ENCODE results near the gene EPS8L3. TPM values are rescaled to one million over a fixed set of nuclear protein-coding genes. Genes with fewer than 3 reads are reported as not detected.

The EPS8L3 gene
- total and polyA plus RNA-seq, 2 of the 4 experiments (the other 2 are of a cell fraction): not detected

DNA sequence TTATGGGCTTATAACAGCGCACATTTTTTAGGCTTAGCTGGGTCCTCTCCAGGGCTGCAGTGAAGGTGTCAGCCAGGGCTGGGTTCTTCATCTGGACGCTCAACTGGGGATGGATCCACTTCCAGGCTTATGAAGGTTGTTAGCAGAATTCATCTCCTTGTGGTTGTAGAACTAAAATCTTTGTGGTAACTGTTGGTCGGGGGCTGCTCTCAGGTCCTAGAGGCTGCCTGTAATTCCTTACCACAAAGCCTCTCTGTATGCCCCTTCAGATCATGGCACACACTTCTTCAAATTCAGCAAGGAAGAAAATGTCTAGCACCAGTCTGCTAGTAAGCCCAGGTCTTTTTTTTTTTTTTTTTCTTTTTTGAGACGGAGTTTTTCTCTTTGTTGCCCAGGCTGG, 40.9 kb upstream of the EPS8L3 start:
- Histone ChIP-seq H3K18ac (ENCODE audit: low read depth, low read length) (no peak overlapping the region), H2BK120ac (ENCODE audit: low read depth, low read length) (no peak overlapping the region), H2BK5ac (ENCODE audit: low read depth, low read length, poor library complexity, severe bottlenecking) (no peak overlapping the region), H3K4ac (ENCODE audit: low read depth, low read length) (no peak overlapping the region), H3K56ac (ENCODE audit: extremely low read depth, insufficient read depth, low read length) (no peak overlapping the region), H3K36me3 (ENCODE audit: control insufficient read depth, insufficient read depth, low read length) (no peaks in the 10 kb centered on the region), H3K4me2 (ENCODE audit: low read depth, low read length) (no peak overlapping the region), H4K5ac (ENCODE audit: low read depth, low read length) (no peak overlapping the region), H3K79me1 (ENCODE audit: low read depth in 1 of 2, low read length in 2 of 2) (no peaks in the 10 kb centered on the region), H4K91ac (ENCODE audit: insufficient read depth, low read depth, low read length) (no peak overlapping the region), H4K20me1 (ENCODE audit: insufficient read depth, low read length) (no peaks in the 10 kb centered on the region), H3K4me3 (ENCODE audit: insufficient read depth, low read depth, low read length) (no peak overlapping the region), H3K14ac (replicated peaks; ENCODE audit: low read depth, low read length) (no peak overlapping the region), H3K9ac (ENCODE audit: low read depth, low read length) (no peak overlapping the region), H3K9me3 (ENCODE audit: control insufficient read depth, insufficient read depth, low read length) (no peaks in the 10 kb centered on the region), H3K27ac (ENCODE audit: insufficient read depth, low read length) (no peak overlapping the region), H3K23ac (ENCODE audit: low read depth, low read length) (no peak overlapping the region), H3K4me1 (ENCODE audit: control insufficient read depth, insufficient read depth, low read length) (peaks cover 11% of the 10 kb centered on the region), H2BK15ac (ENCODE audit: low read depth, low read length) (no peak overlapping the region), H3K9me1 (ENCODE audit: insufficient read depth, low read length) (peaks cover 28% of the 10 kb centered on the region), H3K27me3 (ENCODE audit: control insufficient read depth, insufficient read depth, low read length) (no peaks in the 10 kb centered on the region), H2BK20ac (ENCODE audit: low read depth, low read length) (no peak overlapping the region), H2AFZ (replicated peaks; ENCODE audit: low read length, poor library complexity) (no peak overlapping the region), H2AK5ac (ENCODE audit: low read depth, low read length) (no peak overlapping the region), H2AK9ac (replicated peaks; ENCODE audit: low read depth, low read length, poor library complexity) (no peak overlapping the region), H4K8ac (ENCODE audit: low read depth in 2 of 2, low read length in 2 of 2) (no peak overlapping the region)
- WGBS, 2 experiments (ENCODE audit: extremely low coverage in 2 of 2, insufficient read length in 1 of 2): no CpG with 5 or more reads among the region's 4 CpGs
- intact Hi-C loops (cut with micrococcal nuclease): no loop called here
- ATAC-seq (ENCODE audit: low read depth): no peak
- no peak for TF ChIP-seq CHD1 (IDR thresholded peaks at IDR 0.05; ENCODE audit: low read depth, low read length)
- no peak for TF ChIP-seq MXI1 (IDR thresholded peaks at IDR 0.05; ENCODE audit: borderline replicate concordance, low read depth, low read length)
- TF ChIP-seq FOS (IDR thresholded peaks at IDR 0.05; ENCODE audit: low read depth, low read length): no peak
- TF ChIP-seq, protein P1, sequence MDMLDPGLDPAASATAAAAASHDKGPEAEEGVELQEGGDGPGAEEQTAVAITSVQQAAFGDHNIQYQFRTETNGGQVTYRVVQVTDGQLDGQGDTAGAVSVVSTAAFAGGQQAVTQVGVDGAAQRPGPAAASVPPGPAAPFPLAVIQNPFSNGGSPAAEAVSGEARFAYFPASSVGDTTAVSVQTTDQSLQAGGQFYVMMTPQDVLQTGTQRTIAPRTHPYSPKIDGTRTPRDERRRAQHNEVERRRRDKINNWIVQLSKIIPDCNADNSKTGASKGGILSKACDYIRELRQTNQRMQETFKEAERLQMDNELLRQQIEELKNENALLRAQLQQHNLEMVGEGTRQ (IDR thresholded peaks at IDR 0.05; ENCODE audit: low read depth, low read length): no peak
- TF ChIP-seq, protein P2, sequence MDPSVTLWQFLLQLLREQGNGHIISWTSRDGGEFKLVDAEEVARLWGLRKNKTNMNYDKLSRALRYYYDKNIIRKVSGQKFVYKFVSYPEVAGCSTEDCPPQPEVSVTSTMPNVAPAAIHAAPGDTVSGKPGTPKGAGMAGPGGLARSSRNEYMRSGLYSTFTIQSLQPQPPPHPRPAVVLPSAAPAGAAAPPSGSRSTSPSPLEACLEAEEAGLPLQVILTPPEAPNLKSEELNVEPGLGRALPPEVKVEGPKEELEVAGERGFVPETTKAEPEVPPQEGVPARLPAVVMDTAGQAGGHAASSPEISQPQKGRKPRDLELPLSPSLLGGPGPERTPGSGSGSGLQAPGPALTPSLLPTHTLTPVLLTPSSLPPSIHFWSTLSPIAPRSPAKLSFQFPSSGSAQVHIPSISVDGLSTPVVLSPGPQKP (IDR thresholded peaks at IDR 0.05; ENCODE audit: borderline replicate concordance, low read depth, low read length): no peak
- TF ChIP-seq CEBPB (IDR thresholded peaks at IDR 0.05; ENCODE audit: low read depth, low read length): no peak
- TF ChIP-seq POLR2A (IDR thresholded peaks at IDR 0.05; ENCODE audit: low read depth, low read length): no peak
- dilution Hi-C loops (cut with HindIII; ENCODE audit: low sequenced_read_pairs, unreplicated experiment): no loop called here
- BruUV-seq (replicated peaks): no TSS peak
- in situ Hi-C loops (cut with MboI; ENCODE audit: low sequenced_read_pairs): no loop called here
- no peak for DNase-seq
- POLR2A ChIA-PET (ENCODE audit: unreplicated experiment): no interaction called here
- CTCF ChIA-PET: no interaction called here

Measured in IMR-90 (cell line).